MM.1S (cell line): Measurements from ENCODE around the gene TBL1X.

Experiments used
- DNase-seq: peaks from one replicate; pipeline ENCODE4 v3.0.0-alpha.2; 2015
- H2AFZ ChIP-seq: fragments of 300-600 bp; sonication (generic); 2 replicates; pipeline ENCODE4 v1.6.0; 2016; ENCODE audit warnings: antibody characterized with exemption, low read length
- H3F3A ChIP-seq: fragments of 300-600 bp; sonication (generic); 2 replicates; pipeline ENCODE4 v1.6.1; 2016; ENCODE audit warnings: mild to moderate bottlenecking, antibody characterized with exemption, low read length, moderate library complexity, mixed read lengths; ENCODE audit not compliant: insufficient read depth
- H3K27ac ChIP-seq: fragments of 300-600 bp; sonication (generic); 2 replicates; pipeline ENCODE4 v1.5.1; 2016; ENCODE audit warnings: mild to moderate bottlenecking, low read length
- H3K27me3 ChIP-seq: fragments of 300-600 bp; sonication (generic); replicated peaks from 2 replicates; pipeline ENCODE4 v1.6.0; 2016; ENCODE audit warnings: low read length; ENCODE audit not compliant: insufficient read depth
- H3K36me3 ChIP-seq: fragments of 300-600 bp; sonication (generic); replicated peaks from 2 replicates; pipeline ENCODE4 v1.6.1; 2016; ENCODE audit warnings: mild to moderate bottlenecking, low read length, mixed read lengths; ENCODE audit not compliant: insufficient read depth
- H3K4me1 ChIP-seq: fragments of 300-600 bp; sonication (generic); 2 replicates; pipeline ENCODE4 v1.6.1; 2016; ENCODE audit warnings: low read length, mixed read lengths
- H3K4me2 ChIP-seq: fragments of 300-600 bp; sonication (generic); 2 replicates; pipeline ENCODE4 v1.6.0; 2016; ENCODE audit warnings: low read depth, low read length
- H3K4me3 ChIP-seq: fragments of 300-600 bp; sonication (generic); 2 replicates; pipeline ENCODE4 v1.5.1; 2016; ENCODE audit warnings: low read length, mixed read lengths
- H3K79me2 ChIP-seq: fragments of 300-600 bp; sonication (generic); 2 replicates; pipeline ENCODE4 v1.6.1; 2016; ENCODE audit warnings: mixed run types, low read length, mixed read lengths
- H3K9ac ChIP-seq: fragments of 300-600 bp; sonication (generic); 2 replicates; pipeline ENCODE4 v1.6.1; 2016; ENCODE audit warnings: low read length, mixed read lengths
- H3K9me2 ChIP-seq: fragments of 300-600 bp; sonication (generic); replicated peaks from 2 replicates; pipeline ENCODE4 v1.6.1; 2016; ENCODE audit warnings: mild to moderate bottlenecking, low read length, mixed read lengths; ENCODE audit not compliant: insufficient read depth
- H3K9me3 ChIP-seq: fragments of 300-600 bp; sonication (generic); replicated peaks from 2 replicates; pipeline ENCODE4 v1.6.1; 2016; ENCODE audit warnings: mild to moderate bottlenecking, low read length, mixed read lengths; ENCODE audit not compliant: insufficient read depth
- H4K20me1 ChIP-seq: fragments of 300-600 bp; sonication (generic); 2 replicates; pipeline ENCODE4 v1.6.1; 2016; ENCODE audit warnings: mild to moderate bottlenecking, low read length, moderate library complexity, mixed read lengths; ENCODE audit not compliant: insufficient read depth
- EZH2 ChIP-seq: fragments of 300-600 bp; sonication (generic); optimal IDR thresholded peaks from 2 replicates; pipeline ENCODE3; 2017; ENCODE audit warnings: low read depth, mild to moderate bottlenecking, antibody characterized with exemption, low read length, mixed read lengths
- EZH2phosphoT487 ChIP-seq: fragments of 300-600 bp; sonication (generic); IDR thresholded peaks from 2 replicates; pipeline ENCODE4 v1.6.1; 2018; ENCODE audit warnings: antibody characterized with exemption, low read length
- TF ChIP-seq, protein P1 (sequence below): fragments of 300-600 bp; sonication (generic); IDR thresholded peaks from 2 replicates; pipeline ENCODE4 v1.5.1; 2016; ENCODE audit warnings: antibody characterized with exemption, low read length, mixed read lengths

Gene TBL1X

DNA sequence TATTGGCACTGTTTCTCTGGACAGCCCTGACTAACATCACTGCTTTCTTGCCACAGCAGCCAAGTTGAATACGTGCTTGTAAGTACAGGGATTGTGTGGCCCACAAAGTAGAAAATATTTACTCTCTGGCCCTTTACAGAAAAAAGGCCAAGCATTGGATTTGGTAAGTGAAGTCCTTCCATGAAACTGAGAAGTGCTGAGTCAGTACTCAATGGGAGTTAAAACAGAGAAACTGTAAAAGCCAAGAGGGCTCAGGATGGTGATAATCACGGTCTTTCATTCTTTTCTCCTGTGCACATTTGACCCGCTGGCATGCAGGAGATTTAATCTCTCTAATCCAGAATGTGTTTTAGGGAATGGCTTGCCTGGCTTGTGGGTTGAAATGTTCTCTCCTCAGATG lies 46.1 kb downstream of the TBL1X start:
- H3K9me3 ChIP-seq: no peaks in the 10 kb centered on the region
- TF ChIP-seq EZH2 (no peak), EZH2phosphoT487 (no peak)
- TF ChIP-seq, protein P1, sequence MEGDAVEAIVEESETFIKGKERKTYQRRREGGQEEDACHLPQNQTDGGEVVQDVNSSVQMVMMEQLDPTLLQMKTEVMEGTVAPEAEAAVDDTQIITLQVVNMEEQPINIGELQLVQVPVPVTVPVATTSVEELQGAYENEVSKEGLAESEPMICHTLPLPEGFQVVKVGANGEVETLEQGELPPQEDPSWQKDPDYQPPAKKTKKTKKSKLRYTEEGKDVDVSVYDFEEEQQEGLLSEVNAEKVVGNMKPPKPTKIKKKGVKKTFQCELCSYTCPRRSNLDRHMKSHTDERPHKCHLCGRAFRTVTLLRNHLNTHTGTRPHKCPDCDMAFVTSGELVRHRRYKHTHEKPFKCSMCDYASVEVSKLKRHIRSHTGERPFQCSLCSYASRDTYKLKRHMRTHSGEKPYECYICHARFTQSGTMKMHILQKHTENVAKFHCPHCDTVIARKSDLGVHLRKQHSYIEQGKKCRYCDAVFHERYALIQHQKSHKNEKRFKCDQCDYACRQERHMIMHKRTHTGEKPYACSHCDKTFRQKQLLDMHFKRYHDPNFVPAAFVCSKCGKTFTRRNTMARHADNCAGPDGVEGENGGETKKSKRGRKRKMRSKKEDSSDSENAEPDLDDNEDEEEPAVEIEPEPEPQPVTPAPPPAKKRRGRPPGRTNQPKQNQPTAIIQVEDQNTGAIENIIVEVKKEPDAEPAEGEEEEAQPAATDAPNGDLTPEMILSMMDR: no peak
- H3K4me3 ChIP-seq: no peak overlapping the region
- H2AFZ ChIP-seq: no peak overlapping the region
- H4K20me1 ChIP-seq: no peaks in the 10 kb centered on the region
- no peak overlapping the region for H3K9ac ChIP-seq
- no peaks in the 10 kb centered on the region for H3K36me3 ChIP-seq
- no peaks in the 10 kb centered on the region for H3F3A ChIP-seq
- DNase-seq: no peak
- no peak overlapping the region for H3K4me2 ChIP-seq
- H3K79me2 ChIP-seq: peaks cover 45% of the 10 kb centered on the region
- no peaks in the 10 kb centered on the region for H3K9me2 ChIP-seq
- no peak overlapping the region for H3K27ac ChIP-seq
- H3K4me1 ChIP-seq: no peaks in the 10 kb centered on the region
- no peaks in the 10 kb centered on the region for H3K27me3 ChIP-seq

DNA sequence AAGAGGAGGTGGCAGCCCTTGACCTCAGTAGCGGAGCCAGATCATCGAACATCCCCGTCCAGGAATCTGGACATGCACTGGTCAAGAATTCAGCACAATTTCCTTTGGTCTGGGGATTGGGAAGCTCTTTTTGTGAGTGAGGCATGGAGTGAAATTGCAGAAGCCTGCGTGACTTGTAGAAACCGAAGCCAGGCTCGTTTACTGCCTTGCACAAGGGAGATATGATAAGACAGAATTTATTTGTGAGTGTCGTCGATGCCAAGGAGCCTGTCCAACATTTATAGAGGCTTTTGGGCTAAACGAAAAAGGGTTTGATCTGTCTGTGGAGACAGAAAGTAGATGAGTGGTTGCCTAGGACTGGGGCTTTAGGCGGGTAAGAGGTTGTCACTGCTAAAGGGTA lies 50.6 kb downstream of the TBL1X start:
- Histone ChIP-seq H3K27me3 (no peaks in the 10 kb centered on the region), H3K9me3 (no peaks in the 10 kb centered on the region), H3K36me3 (no peaks in the 10 kb centered on the region), H3K4me3 (no peak overlapping the region), H3K4me2 (no peak overlapping the region), H3K9me2 (no peaks in the 10 kb centered on the region), H3K27ac (no peak overlapping the region), H3K9ac (no peak overlapping the region), H3K79me2 (peaks cover 86% of the 10 kb centered on the region), H3F3A (no peaks in the 10 kb centered on the region), H2AFZ (no peak overlapping the region), H3K4me1 (no peaks in the 10 kb centered on the region), H4K20me1 (no peaks in the 10 kb centered on the region)
- DNase-seq: no peak
- TF ChIP-seq EZH2phosphoT487: no peak
- TF ChIP-seq, protein P1: no peak
- TF ChIP-seq EZH2: no peak

DNA sequence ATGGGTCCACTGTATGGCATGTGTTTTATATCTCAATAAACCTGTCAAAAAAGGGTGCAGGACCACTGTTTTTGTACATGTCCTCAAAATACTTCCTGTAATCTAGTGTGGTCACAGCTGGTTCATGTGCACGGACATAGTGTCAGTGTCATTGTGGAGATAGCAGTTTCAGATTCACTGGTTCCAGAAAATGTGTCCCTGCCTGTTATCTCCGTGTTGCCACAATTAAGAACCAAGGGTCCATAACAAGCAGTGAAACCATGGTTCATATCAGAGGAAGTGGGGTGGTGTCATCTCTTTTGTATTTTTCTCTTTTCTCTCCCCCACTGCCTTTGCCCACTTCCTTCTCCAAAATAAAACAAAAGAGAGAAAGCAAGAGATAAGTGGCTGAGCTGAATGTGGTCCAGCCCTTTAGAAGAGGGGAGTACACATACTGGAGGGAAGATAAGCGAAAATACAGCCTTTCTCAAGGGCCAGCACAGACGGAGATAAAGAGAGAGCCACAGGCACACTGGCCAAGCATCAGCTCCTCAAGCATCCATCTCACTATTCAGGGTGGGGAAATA lies 51.2 kb downstream of the TBL1X start:
- H3K4me1 ChIP-seq: no peaks in the 10 kb centered on the region
- H3K9me3 ChIP-seq: no peaks in the 10 kb centered on the region
- no peak overlapping the region for H3K4me2 ChIP-seq
- no peak for DNase-seq
- no peaks in the 10 kb centered on the region for H3K36me3 ChIP-seq
- H3K9me2 ChIP-seq: no peaks in the 10 kb centered on the region
- H2AFZ ChIP-seq: no peak overlapping the region
- no peaks in the 10 kb centered on the region for H4K20me1 ChIP-seq
- no peak for TF ChIP-seq EZH2phosphoT487
- no peak for TF ChIP-seq EZH2
- TF ChIP-seq, protein P1: no peak
- H3K9ac ChIP-seq: no peak overlapping the region
- H3K79me2 ChIP-seq: peaks cover 88% of the 10 kb centered on the region
- no peak overlapping the region for H3K27ac ChIP-seq
- H3F3A ChIP-seq: no peaks in the 10 kb centered on the region
- H3K27me3 ChIP-seq: no peaks in the 10 kb centered on the region
- no peak overlapping the region for H3K4me3 ChIP-seq
